Measurements from ENCODE around the gene SRGAP1.

Gene SRGAP1

GRCh38 chr12:63844391-63845341, at the start of gene SRGAP1:
Gene SRGAP1, plus strand, starts transcription at chr12:63844700. Its CDS starts 117 bp downstream, at chr12:63844817.
- peak; percentile 72 for DNase-seq (ENCODE audit: low spot score)

- DNase-seq (ENCODE audit: low spot score) = no peak
These were observed 49.3 kb upstream of the SRGAP1 start for GRCh38 chr12:63795032-63795687.

GRCh38 chr12:63795944-63796343, 48.6 kb upstream of the SRGAP1 start:
- DNase-seq (ENCODE audit: low spot score) = no peak

- peak; percentile 77 for DNase-seq (ENCODE audit: low spot score)
These were observed 42.4 kb upstream of the SRGAP1 start for GRCh38 chr12:63802012-63802608.

GRCh38 chr12:63804746-63805145, 39.8 kb upstream of the SRGAP1 start:
- no peak for DNase-seq (ENCODE audit: low spot score)

GRCh38 chr12:63805704-63806672, 38.5 kb upstream of the SRGAP1 start:
- no peak for DNase-seq (ENCODE audit: low spot score)

- no peak for DNase-seq (ENCODE audit: low spot score)
These were observed 35.9 kb upstream of the SRGAP1 start for GRCh38 chr12:63808631-63809030.

- no peak for DNase-seq (ENCODE audit: low spot score)
These were observed 34.9 kb upstream of the SRGAP1 start for GRCh38 chr12:63809566-63809965.

- DNase-seq (ENCODE audit: low spot score) = no peak
These were observed 33.2 kb upstream of the SRGAP1 start for GRCh38 chr12:63811334-63811733.

- DNase-seq (ENCODE audit: low spot score) = no peak
These were observed 32.7 kb upstream of the SRGAP1 start for GRCh38 chr12:63811755-63812154.

GRCh38 chr12:63814146-63814772, 30.2 kb upstream of the SRGAP1 start:
- DNase-seq (ENCODE audit: low spot score) = no peak

GRCh38 chr12:63815482-63815852, 29.0 kb upstream of the SRGAP1 start:
- DNase-seq (ENCODE audit: low spot score) = no peak

GRCh38 chr12:63816031-63816430, 28.5 kb upstream of the SRGAP1 start:
- no peak for DNase-seq (ENCODE audit: low spot score)

- DNase-seq (ENCODE audit: low spot score) = no peak
These were observed 24.1 kb upstream of the SRGAP1 start for GRCh38 chr12:63820427-63820826.

GRCh38 chr12:63821781-63822251, 22.7 kb upstream of the SRGAP1 start:
- DNase-seq (ENCODE audit: low spot score) = no peak

- DNase-seq (ENCODE audit: low spot score) = no peak
These were observed 22.1 kb upstream of the SRGAP1 start for GRCh38 chr12:63822352-63822751.

GRCh38 chr12:63823040-63823439, 21.5 kb upstream of the SRGAP1 start:
- no peak for DNase-seq (ENCODE audit: low spot score)

GRCh38 chr12:63826006-63826585, 18.4 kb upstream of the SRGAP1 start:
- DNase-seq (ENCODE audit: low spot score) = peak; percentile 77

- DNase-seq (ENCODE audit: low spot score) = no peak
These were observed 15.6 kb upstream of the SRGAP1 start for GRCh38 chr12:63828867-63829266.

- no peak for DNase-seq (ENCODE audit: low spot score)
These were observed 8.5 kb upstream of the SRGAP1 start for GRCh38 chr12:63836046-63836445.

- DNase-seq (ENCODE audit: low spot score) = no peak
These were observed 7.6 kb upstream of the SRGAP1 start for GRCh38 chr12:63836936-63837335.
